C4-2B (cell line): ENCODE results near the gene RAG1.

Source experiments
- CTCF ChIP-seq: fragments of 450-650 bp; conservative IDR thresholded peaks from 2 replicates; pipeline ENCODE4 v1.5.1; 2017; ENCODE audit warnings: mild to moderate bottlenecking
- ZFX ChIP-seq: fragments of 450-650 bp; IDR thresholded peaks from 2 replicates; pipeline ENCODE4 v1.6.1; 2017

- TF ChIP-seq CTCF (no peak), ZFX (no peak)
These were observed 22.7 kb downstream of the RAG1 start for GRCh38 chr11:36590513-36590912.
